HepG2 (cell line): ENCODE results near the gene ANKRD2. TPM values are rescaled to one million over a fixed set of nuclear protein-coding genes. Genes with fewer than 3 reads are reported as not detected.

Source experiments
- CREM ChIP-seq, 2 experiments: sonication (generic) in 1 of 2; formaldehyde crosslinking in 1 of 2; IDR thresholded peaks; 2 replicates each; pipeline versions ENCODE4 v1.4.0 to v1.6.1; 2016 to 2020; ENCODE audit warnings: antibody characterized with exemption in 1 of 2, mild to moderate bottlenecking in 1 of 2, missing genetic modification reagents in 1 of 2
- ELK4 ChIP-seq: sonication (generic); formaldehyde crosslinking; IDR thresholded peaks from 2 replicates; pipeline ENCODE4 v1.9.0; 2021; ENCODE audit warnings: missing genetic modification reagents, borderline replicate concordance
- FOXK2 ChIP-seq: fragments of 450-650 bp; IDR thresholded peaks from 2 replicates; pipeline ENCODE4 v1.6.1; 2016
- HNF4A ChIP-seq: sonication (generic); formaldehyde crosslinking; IDR thresholded peaks from 2 replicates; pipeline ENCODE4 v1.4.0; 2020; ENCODE audit warnings: missing genetic modification reagents
- HNRNPK ChIP-seq: fragments of 200-400 bp; formaldehyde crosslinking; IDR thresholded peaks from 2 replicates; pipeline ENCODE4 v1.6.1; 2018; ENCODE audit warnings: low read length, low read depth, moderate library complexity, mild to moderate bottlenecking; ENCODE audit not compliant: poor library complexity, severe bottlenecking
- MXD3 ChIP-seq: IDR thresholded peaks from 2 replicates; pipeline ENCODE4 v1.6.1; 2016; ENCODE audit warnings: mild to moderate bottlenecking, missing biosample characterization, missing genetic modification reagents
- MXD4 ChIP-seq: IDR thresholded peaks from 2 replicates; pipeline ENCODE4 v1.6.1; 2016; ENCODE audit warnings: mild to moderate bottlenecking, missing biosample characterization, missing genetic modification reagents
- NKX3-1 ChIP-seq: sonication (generic); formaldehyde crosslinking; IDR thresholded peaks from 2 replicates; pipeline ENCODE4 v1.5.0; 2020; ENCODE audit warnings: missing genetic modification reagents
- PCBP1 ChIP-seq: fragments of 200-400 bp; formaldehyde crosslinking; IDR thresholded peaks from 2 replicates; pipeline ENCODE4 v1.6.1; 2017; ENCODE audit warnings: mild to moderate bottlenecking, low read depth, low read length, borderline replicate concordance
- POGZ ChIP-seq: sonication (generic); formaldehyde crosslinking; IDR thresholded peaks from 2 replicates; pipeline ENCODE4 v1.4.0; 2020; ENCODE audit warnings: mild to moderate bottlenecking, missing genetic modification reagents
- SIX4 ChIP-seq: sonication (generic); formaldehyde crosslinking; IDR thresholded peaks from 2 replicates; pipeline ENCODE4 v1.4.0; 2020; ENCODE audit warnings: missing genetic modification reagents
- YEATS4 ChIP-seq: sonication (generic); formaldehyde crosslinking; IDR thresholded peaks from 2 replicates; pipeline ENCODE4 v1.4.0; 2020; ENCODE audit warnings: missing genetic modification reagents, borderline replicate concordance
- ZC3H13 ChIP-seq: sonication (generic); formaldehyde crosslinking; IDR thresholded peaks from 2 replicates; pipeline ENCODE4 v1.8.1; 2023; ENCODE audit warnings: mild to moderate bottlenecking, missing genetic modification reagents, moderate library complexity
- ZFP91 ChIP-seq: sonication (generic); formaldehyde crosslinking; IDR thresholded peaks from 2 replicates; pipeline ENCODE4 v1.9.0; 2022; ENCODE audit warnings: missing genetic modification reagents, mild to moderate bottlenecking, borderline replicate concordance
- ZNF263 ChIP-seq: sonication (generic); formaldehyde crosslinking; IDR thresholded peaks from 2 replicates; pipeline ENCODE4 v1.4.0; 2020; ENCODE audit warnings: missing genetic modification reagents
- ZNF350 ChIP-seq: sonication (generic); formaldehyde crosslinking; IDR thresholded peaks from 2 replicates; pipeline ENCODE4 v1.4.0; 2020; ENCODE audit warnings: mild to moderate bottlenecking, low read depth, missing genetic modification reagents, borderline replicate concordance
- ZNF441 ChIP-seq: sonication (generic); formaldehyde crosslinking; IDR thresholded peaks from 2 replicates; pipeline ENCODE4 v1.7.0; 2021; ENCODE audit warnings: missing genetic modification reagents, borderline replicate concordance
- ZNF644 ChIP-seq: IDR thresholded peaks from 2 replicates; pipeline ENCODE4 v1.6.1; 2016; ENCODE audit warnings: low read depth
- ZNF746 ChIP-seq: sonication (generic); formaldehyde crosslinking; IDR thresholded peaks from 2 replicates; pipeline ENCODE4 v1.8.0; 2022; ENCODE audit warnings: mild to moderate bottlenecking, missing genetic modification reagents
- ZNF761 ChIP-seq: sonication (generic); formaldehyde crosslinking; conservative IDR thresholded peaks from 2 replicates; pipeline ENCODE4 v1.4.0; 2020; ENCODE audit warnings: mild to moderate bottlenecking, missing genetic modification reagents
- ZNF773 ChIP-seq: sonication (generic); formaldehyde crosslinking; IDR thresholded peaks from 2 replicates; pipeline ENCODE4 v1.4.0; 2020; ENCODE audit warnings: missing genetic modification reagents, borderline replicate concordance
- ZSCAN12 ChIP-seq: sonication (generic); formaldehyde crosslinking; IDR thresholded peaks from 2 replicates; pipeline ENCODE4 v1.9.0; 2021; ENCODE audit warnings: mild to moderate bottlenecking, missing genetic modification reagents
- polyA plus RNA-seq, 8 experiments: library from polyadenylated mRNA; depleted of rRNA in 3 of 8; stranded (reverse) in 7 of 8; unstranded in 1 of 8; fragments of >200 nt; fragmentation: Illumina TruSeq in 4 of 8; extraction: Trizol in 4 of 8; gene quantifications; 2 replicates each; pipeline versions ENCODE4 v1.2.1 to v1.2.3, GENCODE V29; 2011 to 2016; ENCODE audit warnings: low read depth in 4 of 8, missing spikeins in 1 of 8, mixed read lengths in 1 of 8; ENCODE audit not compliant: insufficient read depth in 1 of 8
- total RNA-seq, 5 experiments: library from RNA; depleted of rRNA; stranded (reverse); fragments of >200 nt; fragmentation: Illumina TruSeq; extraction: Trizol; gene quantifications; 2 replicates each; pipeline ENCODE4 v1.2.3, GENCODE V29; 2016; ENCODE audit warnings: low read depth in 1 of 5
- TF ChIP-seq, protein P1 (sequence below): sonication (generic); formaldehyde crosslinking; IDR thresholded peaks from 2 replicates; pipeline ENCODE4 v1.4.0; 2020; ENCODE audit warnings: missing genetic modification reagents

The ANKRD2 gene
- total and polyA plus RNA-seq, 2 of the 13 experiments (the other 11 are each of a cell fraction or from before 2014, with no cell fraction given) = not detected

DNA sequence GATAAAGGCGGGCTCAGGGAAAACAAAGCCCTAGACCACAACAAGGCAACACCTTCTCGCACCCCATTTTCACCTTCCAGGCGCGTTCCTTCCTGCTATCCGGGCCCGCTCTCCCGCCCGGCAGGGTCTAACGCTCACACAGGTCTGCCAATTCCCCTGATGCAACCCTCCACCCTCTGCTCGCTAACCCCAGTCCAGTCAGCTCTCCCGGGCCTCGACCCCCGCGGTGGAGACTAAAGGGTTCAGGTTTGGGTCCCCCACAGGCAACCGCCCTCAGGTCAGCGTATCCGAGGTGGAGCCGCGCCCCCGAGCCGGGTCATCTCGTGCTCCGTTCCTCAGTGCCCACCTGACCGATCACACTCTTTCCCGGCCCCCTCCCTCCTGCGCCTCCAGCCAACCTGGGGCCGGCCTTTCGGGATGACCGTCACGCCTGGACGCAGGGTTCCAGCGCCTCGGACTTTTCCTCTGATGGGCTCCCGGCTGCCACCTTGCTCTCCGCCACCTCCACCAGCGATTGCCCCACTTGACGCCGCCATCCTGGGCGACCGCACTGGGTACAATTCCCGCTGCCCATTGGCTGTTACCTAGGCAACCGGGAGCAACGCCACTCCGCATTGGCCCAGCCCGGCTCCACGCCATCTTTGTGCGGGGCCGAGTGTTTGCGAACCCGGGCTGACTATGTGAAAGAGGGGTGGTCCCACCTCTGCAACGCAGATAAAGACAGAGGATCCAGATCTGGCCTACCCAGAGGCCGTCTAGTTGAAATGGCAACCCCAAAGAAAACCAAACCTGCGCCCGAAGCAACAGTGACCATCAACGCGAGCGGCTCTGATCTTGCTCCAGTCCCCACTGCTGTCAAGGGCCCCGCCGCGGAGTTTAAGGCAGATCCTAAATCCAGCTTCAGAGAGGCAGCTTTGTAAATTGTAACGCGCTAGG lies 60.6 kb downstream of the ANKRD2 start, which contains the start of gene MORN4 (continued):
- TF ChIP-seq ELK4 (CRISPR knock-in tag) = no peak
- TF ChIP-seq, protein P1, sequence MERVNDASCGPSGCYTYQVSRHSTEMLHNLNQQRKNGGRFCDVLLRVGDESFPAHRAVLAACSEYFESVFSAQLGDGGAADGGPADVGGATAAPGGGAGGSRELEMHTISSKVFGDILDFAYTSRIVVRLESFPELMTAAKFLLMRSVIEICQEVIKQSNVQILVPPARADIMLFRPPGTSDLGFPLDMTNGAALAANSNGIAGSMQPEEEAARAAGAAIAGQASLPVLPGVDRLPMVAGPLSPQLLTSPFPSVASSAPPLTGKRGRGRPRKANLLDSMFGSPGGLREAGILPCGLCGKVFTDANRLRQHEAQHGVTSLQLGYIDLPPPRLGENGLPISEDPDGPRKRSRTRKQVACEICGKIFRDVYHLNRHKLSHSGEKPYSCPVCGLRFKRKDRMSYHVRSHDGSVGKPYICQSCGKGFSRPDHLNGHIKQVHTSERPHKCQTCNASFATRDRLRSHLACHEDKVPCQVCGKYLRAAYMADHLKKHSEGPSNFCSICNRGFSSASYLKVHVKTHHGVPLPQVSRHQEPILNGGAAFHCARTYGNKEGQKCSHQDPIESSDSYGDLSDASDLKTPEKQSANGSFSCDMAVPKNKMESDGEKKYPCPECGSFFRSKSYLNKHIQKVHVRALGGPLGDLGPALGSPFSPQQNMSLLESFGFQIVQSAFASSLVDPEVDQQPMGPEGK (CRISPR knock-in tag) = no peak
- TF ChIP-seq HNF4A (CRISPR knock-in tag) = no peak; the same call in 1 of the 2 replicates
- TF ChIP-seq FOXK2 = peak; percentile 18; the same call in 1 of the 2 replicates
- no peak for TF ChIP-seq SIX4 (CRISPR knock-in tag)
- TF ChIP-seq ZC3H13 (CRISPR knock-in tag) = no peak
- no peak for TF ChIP-seq ZNF761 (CRISPR knock-in tag)
- TF ChIP-seq MXD4 = 0 out of 2 replicates have a peak, but pooled peaks have one; percentile 27
- 0 out of 2 replicates have a peak, but pooled peaks have one; percentile 14 for TF ChIP-seq ZNF644 (CRISPR knock-in tag)
- peak; percentile 55; the same call in 1 of the 2 replicates for TF ChIP-seq CREM (IDR thresholded peaks at IDR 0.05)
- TF ChIP-seq CREM (CRISPR knock-in tag; IDR thresholded peaks at IDR 0.05) = no peak
- peak; percentile 75; the same call in 1 of the 2 replicates for TF ChIP-seq PCBP1
- TF ChIP-seq NKX3-1 (CRISPR knock-in tag) = 0 out of 2 replicates have a peak, but pooled peaks have one; percentile 21
- TF ChIP-seq ZNF350 (CRISPR knock-in tag) = peak; percentile 83; the same call in 1 of the 2 replicates
- TF ChIP-seq ZNF441 (CRISPR knock-in tag) = peak; percentile 62; the same call in 1 of the 2 replicates
- TF ChIP-seq MXD3 = 0 out of 2 replicates have a peak, but pooled peaks have one; percentile 21
- no peak for TF ChIP-seq ZNF263 (CRISPR knock-in tag)
- no peak for TF ChIP-seq HNRNPK
- TF ChIP-seq ZNF746 (CRISPR knock-in tag) = no peak
- no peak for TF ChIP-seq ZSCAN12 (CRISPR knock-in tag)
- TF ChIP-seq ZNF773 (CRISPR knock-in tag) = no peak
- TF ChIP-seq ZFP91 (CRISPR knock-in tag) = peak; percentile 83
- TF ChIP-seq POGZ (CRISPR knock-in tag) = peak; percentile 42; the same call in 1 of the 2 replicates
- TF ChIP-seq YEATS4 (CRISPR knock-in tag) = 0 out of 2 replicates have a peak, but pooled peaks have one; percentile 42
